HG03097 (cell line): ENCODE data around the gene ALDH3A2.
"Not testable (repeated sequence)": the region's sequence is repeated elsewhere in the genome, so short reads cannot be mapped to it uniquely, and the experiment has no call there.

Experiments used
- ATAC-seq: cut with Tn5 transposase; IDR thresholded peaks from one replicate; pipeline ENCODE4 v1.9.1; 2021; ENCODE audit not compliant: unreplicated experiment, low FRiP score

ALDH3A2 gene

DNA sequence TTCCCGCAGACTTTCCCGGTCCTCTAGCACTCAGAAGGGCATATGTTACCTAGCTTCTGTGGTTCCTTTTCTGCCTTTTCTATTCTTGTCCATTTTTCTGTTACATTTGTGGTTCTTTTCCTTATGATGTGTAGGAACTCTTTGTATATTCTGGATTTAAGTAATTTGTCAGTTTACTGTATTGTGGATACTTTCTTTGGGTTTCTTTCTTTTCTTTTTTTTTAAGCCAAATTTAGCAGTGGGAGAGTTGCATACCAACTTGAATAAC is 657 bp downstream of the ALDH3A2 start:
- no peak for ATAC-seq

DNA sequence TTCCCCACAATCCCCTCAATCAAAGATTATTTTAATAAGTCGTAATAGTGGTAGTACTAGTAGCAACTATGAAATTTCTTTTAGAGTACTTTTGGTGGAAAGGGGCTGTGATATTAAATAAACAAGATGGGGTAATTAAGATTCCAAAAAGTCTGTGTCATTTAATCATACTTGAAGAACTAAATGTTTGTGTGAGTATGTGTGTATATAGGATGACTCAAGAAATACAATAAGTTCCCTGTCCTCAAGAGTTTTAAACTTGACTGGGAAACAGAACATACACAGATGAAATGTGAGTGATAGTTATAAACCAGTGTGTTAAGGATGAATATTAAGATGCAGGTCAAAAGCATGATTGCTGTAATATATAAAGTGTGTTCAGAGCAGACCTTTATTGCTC is 2.3 kb downstream of the ALDH3A2 start:
- ATAC-seq: no peak

- no peak for ATAC-seq
Observed at GRCh38 chr17:19651451-19652238, 3.1 kb downstream of the ALDH3A2 start.

DNA sequence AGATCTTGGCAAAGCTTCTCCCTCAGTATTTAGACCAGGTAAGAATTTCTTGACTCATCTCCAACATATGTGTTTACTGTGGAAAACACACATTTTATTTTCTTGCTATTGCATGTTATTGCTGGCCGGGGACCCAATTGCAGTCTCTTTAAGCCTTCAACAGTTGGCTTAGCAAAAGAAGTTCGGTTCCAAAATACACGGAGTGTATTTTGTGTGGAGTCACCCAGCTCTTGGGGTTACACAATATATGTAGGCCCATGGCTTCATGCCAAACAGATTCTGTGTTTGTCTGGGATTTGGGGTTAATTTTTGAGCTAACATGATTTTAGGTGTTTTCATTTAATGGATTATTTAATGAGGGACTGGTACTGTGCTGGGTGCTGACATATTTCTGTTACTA is 4.0 kb downstream of the ALDH3A2 start:
- no peak for ATAC-seq

DNA sequence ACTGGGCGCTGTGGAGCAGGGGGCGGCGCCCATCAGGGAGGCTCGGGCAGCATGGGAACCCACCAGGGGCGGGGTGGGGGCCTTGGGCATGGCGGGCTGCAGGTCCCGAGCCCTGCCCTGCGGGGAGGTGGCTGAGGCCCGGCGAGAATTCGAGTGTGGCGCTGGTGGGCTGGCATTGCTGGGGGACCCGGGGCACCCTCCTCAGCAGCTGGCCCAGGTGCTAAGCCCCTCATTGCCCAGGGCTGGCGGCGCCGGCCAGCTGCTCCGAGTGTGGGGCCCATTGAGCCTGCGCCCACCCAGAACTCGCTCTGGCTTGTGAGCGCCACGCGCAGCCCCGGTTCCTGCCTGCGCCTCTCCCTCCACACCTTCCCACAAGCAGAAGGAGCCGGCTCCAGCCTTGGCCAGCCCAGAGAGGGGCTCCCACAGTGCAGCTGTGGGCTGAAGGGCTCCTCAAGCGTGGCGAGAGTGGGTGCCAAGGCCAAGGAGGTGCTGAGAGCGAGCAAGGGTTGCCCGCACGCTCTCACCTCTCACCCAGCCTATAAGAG is 5.9 kb downstream of the ALDH3A2 start:
- ATAC-seq: no peak

DNA sequence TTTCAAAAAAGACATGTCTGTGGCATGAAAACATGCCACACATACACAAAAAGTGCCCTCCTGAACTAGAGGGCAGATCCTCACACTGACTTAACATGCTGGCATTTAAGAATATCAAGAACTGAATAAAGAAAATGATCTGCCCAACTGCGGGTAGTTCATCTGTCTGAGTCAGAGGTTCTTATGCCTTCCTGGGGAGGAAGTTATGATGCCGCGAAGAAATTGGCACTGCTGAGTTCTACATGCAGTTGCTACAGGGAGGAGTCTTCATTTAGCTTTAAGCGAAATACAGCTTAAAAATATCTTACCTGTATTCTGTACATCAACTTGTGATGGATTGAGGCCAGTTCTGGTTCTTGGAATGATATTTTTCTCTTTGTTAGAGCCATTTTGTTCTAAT is 6.3 kb downstream of the ALDH3A2 start:
- no peak for ATAC-seq

GRCh38 chr17:19656336-19656735 is 7.8 kb downstream of the ALDH3A2 start:
- ATAC-seq: no peak

DNA sequence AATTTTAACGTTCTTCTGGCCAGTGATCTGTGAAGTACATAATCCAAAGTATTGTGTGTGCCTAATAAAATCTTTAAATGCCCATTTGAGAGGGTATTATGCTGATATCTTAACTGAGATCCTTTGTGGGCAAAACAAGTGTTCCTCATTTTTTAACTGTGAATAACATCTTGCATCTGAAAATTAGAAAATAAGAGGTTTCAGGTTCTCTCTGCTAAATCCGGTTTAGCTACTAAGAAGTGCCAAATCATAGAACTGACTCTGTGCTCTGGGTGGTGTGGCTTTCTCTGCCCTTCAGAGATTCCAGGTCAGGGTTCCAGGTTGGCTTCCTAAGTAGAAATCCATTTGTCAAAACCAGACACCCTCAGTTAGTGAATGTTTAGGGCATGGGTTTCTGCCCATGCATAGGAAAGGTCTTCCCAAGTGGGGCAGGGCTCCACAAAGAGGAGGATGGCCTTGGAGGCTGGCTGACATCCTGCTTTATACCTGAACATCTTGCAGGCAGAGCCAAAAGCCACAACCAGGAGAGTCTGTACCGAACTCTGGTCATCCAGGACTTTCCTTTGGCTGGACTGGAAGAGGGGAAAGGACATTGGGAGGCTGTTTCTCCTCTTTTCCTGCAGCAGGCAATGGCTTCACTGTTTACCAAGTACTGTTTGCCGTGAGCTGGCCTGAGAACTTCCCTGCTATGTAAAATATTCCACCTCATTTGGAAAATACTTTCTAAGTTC is 8.5 kb downstream of the ALDH3A2 start:
- no peak for ATAC-seq

DNA sequence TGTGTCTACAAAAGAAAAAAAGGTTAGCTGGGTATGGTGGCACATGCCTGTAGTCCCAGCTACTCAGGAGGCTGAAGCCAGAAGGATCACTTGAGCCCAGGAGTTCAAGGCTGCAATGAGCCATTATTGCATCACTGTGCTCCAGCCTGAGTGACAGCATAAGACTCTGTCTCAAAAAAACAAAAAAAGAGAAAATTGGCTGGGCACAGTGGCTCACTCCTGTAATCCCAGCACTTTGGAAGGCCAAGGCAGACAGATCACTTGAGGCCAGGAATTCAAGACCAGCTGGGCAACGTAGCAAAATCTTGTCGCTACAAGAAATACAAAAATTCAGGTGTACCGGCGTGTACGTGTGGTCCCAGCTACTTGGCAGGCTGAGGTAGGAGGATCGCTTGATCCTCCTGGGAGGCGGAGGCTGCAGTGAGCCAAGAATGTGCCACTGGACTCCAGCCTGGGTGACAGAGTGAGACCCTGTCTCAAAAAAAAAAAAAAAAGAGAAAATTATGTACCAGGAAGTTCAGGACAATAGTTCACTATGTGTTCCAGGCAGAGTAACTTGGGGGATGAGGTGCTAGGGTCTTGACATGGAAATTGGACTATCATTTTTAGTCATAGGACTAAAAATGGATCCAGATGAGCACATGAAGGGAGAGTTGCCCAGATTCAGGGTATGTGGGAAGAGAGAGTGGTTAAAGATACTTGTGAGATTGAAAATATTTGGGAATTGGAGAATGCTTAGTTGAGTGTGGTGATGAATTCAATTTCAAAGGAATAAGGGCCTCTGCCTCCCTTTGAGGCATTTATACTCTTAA is 11.0 kb downstream of the ALDH3A2 start:
- no peak for ATAC-seq

DNA sequence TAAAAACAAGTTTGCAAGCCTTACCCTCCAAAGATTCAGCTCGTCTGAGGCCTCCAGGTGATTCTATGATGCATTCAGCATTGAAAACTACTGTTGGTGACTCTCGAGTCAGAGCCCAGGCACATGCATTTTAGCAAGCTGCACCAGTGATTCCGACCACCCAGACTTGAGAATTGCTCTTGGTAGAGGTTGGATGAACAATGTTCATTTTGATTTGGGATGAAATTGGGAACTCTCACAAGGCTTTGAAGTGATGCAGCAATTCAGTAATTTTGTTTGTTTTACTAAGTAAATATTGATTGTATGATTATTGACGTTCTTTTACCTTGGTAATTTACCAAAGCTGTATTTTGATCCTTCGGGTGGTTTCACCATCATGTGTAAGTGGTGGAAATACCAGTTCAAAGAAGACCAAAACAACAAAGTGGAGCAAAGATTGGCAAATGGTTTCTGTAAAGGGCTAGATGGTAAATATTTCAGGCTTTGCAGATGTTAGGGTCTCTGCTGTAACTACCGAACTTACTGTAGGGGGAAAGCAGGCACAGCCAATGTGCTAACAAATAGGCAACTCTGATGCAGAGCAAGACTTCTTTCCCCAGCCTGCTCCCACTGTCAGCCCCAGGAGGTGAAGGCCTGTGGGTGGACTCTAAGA is 11.8 kb downstream of the ALDH3A2 start:
- ATAC-seq: no peak

GRCh38 chr17:19661121-19661520 is 12.6 kb downstream of the ALDH3A2 start:
- no peak for ATAC-seq

- no peak for ATAC-seq
Observed at GRCh38 chr17:19663097-19663496, 14.5 kb downstream of the ALDH3A2 start.

- ATAC-seq: no peak
Observed at GRCh38 chr17:19664136-19664820, 15.7 kb downstream of the ALDH3A2 start.

- ATAC-seq: no peak
Observed at GRCh38 chr17:19664821-19665181, 16.2 kb downstream of the ALDH3A2 start.

GRCh38 chr17:19669680-19670079 is 21.1 kb downstream of the ALDH3A2 start:
- ATAC-seq: not testable (repeated sequence)

DNA sequence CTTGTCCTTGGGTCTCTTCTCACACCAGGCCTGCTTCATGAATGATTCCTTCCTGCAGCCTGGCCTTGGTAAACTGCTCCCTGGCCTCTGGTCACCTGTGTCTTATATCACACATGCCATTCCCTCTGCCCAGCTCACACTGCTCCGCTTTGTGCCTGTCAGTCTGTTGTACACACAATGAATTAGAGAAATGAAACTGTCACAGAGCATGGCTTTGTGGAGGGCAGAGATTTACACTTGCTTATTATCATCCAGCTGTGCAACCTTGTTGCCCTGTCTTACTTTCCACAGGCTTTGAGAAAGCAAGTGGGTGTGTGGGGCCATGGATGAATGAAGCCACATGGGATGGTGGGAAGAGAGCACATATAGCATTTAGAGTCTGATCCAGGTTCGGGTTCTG is 22.4 kb downstream of the ALDH3A2 start:
- no peak for ATAC-seq

- ATAC-seq: no peak
Observed at GRCh38 chr17:19671433-19671832, 22.9 kb downstream of the ALDH3A2 start.

GRCh38 chr17:19672009-19672750 is 23.6 kb downstream of the ALDH3A2 start:
- no peak for ATAC-seq

- ATAC-seq: no peak
Observed at GRCh38 chr17:19673623-19674022, 25.1 kb downstream of the ALDH3A2 start.

DNA sequence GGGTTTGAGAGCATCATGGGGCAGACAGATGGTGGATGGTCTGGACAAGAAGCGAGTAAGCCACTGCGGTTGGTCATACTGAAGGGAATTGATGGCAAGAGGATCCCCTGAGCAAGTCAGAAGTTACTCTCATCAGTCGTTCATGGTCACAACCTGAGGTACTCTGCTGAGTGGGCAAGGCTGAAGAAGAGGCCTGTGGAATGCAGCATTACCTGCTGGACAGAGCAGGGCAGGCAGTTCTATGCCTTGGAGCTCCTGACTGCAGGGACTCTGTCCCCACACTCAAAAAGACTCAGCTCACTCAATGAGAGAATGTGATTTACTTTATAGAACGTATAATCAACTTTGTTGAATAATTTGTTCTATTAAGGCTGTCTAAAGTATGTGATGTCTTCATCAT is 28.3 kb downstream of the ALDH3A2 start:
- no peak for ATAC-seq
